MM.1S (cell line): ENCODE measurements around the gene LRRC23.
A peak's percentile ranks its signal among the peaks of the same experiment; 100 is the strongest.

Experiments
- DNase-seq: peaks from one replicate; pipeline ENCODE4 v3.0.0-alpha.2; 2015
- H2AFZ ChIP-seq: fragments of 300-600 bp; sonication (generic); 2 replicates; pipeline ENCODE4 v1.6.0; 2016; ENCODE audit warnings: antibody characterized with exemption, low read length
- H3F3A ChIP-seq: fragments of 300-600 bp; sonication (generic); 2 replicates; pipeline ENCODE4 v1.6.1; 2016; ENCODE audit warnings: mild to moderate bottlenecking, antibody characterized with exemption, low read length, moderate library complexity, mixed read lengths; ENCODE audit not compliant: insufficient read depth
- H3K27ac ChIP-seq: fragments of 300-600 bp; sonication (generic); 2 replicates; pipeline ENCODE4 v1.5.1; 2016; ENCODE audit warnings: mild to moderate bottlenecking, low read length
- H3K27me3 ChIP-seq: fragments of 300-600 bp; sonication (generic); replicated peaks from 2 replicates; pipeline ENCODE4 v1.6.0; 2016; ENCODE audit warnings: low read length; ENCODE audit not compliant: insufficient read depth
- H3K36me3 ChIP-seq: fragments of 300-600 bp; sonication (generic); replicated peaks from 2 replicates; pipeline ENCODE4 v1.6.1; 2016; ENCODE audit warnings: mild to moderate bottlenecking, low read length, mixed read lengths; ENCODE audit not compliant: insufficient read depth
- H3K4me1 ChIP-seq: fragments of 300-600 bp; sonication (generic); 2 replicates; pipeline ENCODE4 v1.6.1; 2016; ENCODE audit warnings: low read length, mixed read lengths
- H3K4me2 ChIP-seq: fragments of 300-600 bp; sonication (generic); 2 replicates; pipeline ENCODE4 v1.6.0; 2016; ENCODE audit warnings: low read depth, low read length
- H3K4me3 ChIP-seq: fragments of 300-600 bp; sonication (generic); 2 replicates; pipeline ENCODE4 v1.5.1; 2016; ENCODE audit warnings: low read length, mixed read lengths
- H3K79me2 ChIP-seq: fragments of 300-600 bp; sonication (generic); 2 replicates; pipeline ENCODE4 v1.6.1; 2016; ENCODE audit warnings: mixed run types, low read length, mixed read lengths
- H3K9ac ChIP-seq: fragments of 300-600 bp; sonication (generic); 2 replicates; pipeline ENCODE4 v1.6.1; 2016; ENCODE audit warnings: low read length, mixed read lengths
- H3K9me2 ChIP-seq: fragments of 300-600 bp; sonication (generic); replicated peaks from 2 replicates; pipeline ENCODE4 v1.6.1; 2016; ENCODE audit warnings: mild to moderate bottlenecking, low read length, mixed read lengths; ENCODE audit not compliant: insufficient read depth
- H3K9me3 ChIP-seq: fragments of 300-600 bp; sonication (generic); replicated peaks from 2 replicates; pipeline ENCODE4 v1.6.1; 2016; ENCODE audit warnings: mild to moderate bottlenecking, low read length, mixed read lengths; ENCODE audit not compliant: insufficient read depth
- H4K20me1 ChIP-seq: fragments of 300-600 bp; sonication (generic); 2 replicates; pipeline ENCODE4 v1.6.1; 2016; ENCODE audit warnings: mild to moderate bottlenecking, low read length, moderate library complexity, mixed read lengths; ENCODE audit not compliant: insufficient read depth
- EZH2 ChIP-seq: fragments of 300-600 bp; sonication (generic); optimal IDR thresholded peaks from 2 replicates; pipeline ENCODE3; 2017; ENCODE audit warnings: low read depth, mild to moderate bottlenecking, antibody characterized with exemption, low read length, mixed read lengths
- EZH2phosphoT487 ChIP-seq: fragments of 300-600 bp; sonication (generic); IDR thresholded peaks from 2 replicates; pipeline ENCODE4 v1.6.1; 2018; ENCODE audit warnings: antibody characterized with exemption, low read length
- TF ChIP-seq, protein P1 (sequence below): fragments of 300-600 bp; sonication (generic); IDR thresholded peaks from 2 replicates; pipeline ENCODE4 v1.5.1; 2016; ENCODE audit warnings: antibody characterized with exemption, low read length, mixed read lengths

The LRRC23 gene

DNA sequence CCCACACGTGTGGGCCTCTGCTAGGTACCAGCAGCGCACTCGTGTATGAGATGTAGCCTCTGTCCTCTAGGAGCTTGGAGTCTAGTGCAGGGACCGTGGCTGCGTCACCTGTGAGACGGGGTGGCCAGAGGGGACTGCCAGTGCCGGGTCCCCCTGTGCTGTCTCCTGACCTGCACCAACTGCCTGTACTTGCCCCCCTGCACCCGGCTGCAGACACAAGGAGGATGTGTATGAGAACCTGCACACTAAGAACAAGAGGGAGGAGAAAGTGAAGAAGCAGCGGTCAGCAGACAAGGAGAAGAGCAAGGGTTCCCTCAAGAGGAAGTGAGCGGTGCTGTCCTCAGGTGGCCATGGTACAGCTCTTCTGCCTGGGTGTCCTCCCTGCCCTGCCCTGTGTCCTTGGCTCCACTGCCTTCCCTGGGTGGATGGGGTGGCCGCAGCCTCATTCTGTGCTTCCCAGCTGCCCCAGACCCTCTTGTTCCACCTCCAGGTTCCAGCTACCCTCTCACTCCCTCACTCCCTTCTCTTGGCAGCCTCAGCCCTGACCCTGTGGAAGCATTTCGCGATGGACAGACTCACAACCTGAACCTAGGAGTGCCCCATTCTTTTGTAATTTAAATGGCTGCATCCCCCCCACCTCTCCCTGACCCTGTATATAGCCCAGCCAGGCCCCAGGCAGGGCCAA lies 56.1 kb downstream of the LRRC23 start:
- Histone ChIP-seq H3K9me3 (no peaks in the 10 kb centered on the region), H4K20me1 (no peaks in the 10 kb centered on the region), H3K79me2 (peaks cover 50% of the 10 kb centered on the region), H2AFZ (no peak overlapping the region), H3K27me3 (no peaks in the 10 kb centered on the region), H3K9ac (peak overlapping the region; percentile 78), H3F3A (peaks cover 58% of the 10 kb centered on the region), H3K4me1 (peaks cover 76% of the 10 kb centered on the region), H3K4me2 (peak overlapping the region; percentile 94), H3K36me3 (no peaks in the 10 kb centered on the region; the same call in 1 of the 2 replicates), H3K9me2 (no peaks in the 10 kb centered on the region), H3K27ac (peak overlapping the region; percentile 94), H3K4me3 (peak overlapping the region; percentile 56)
- DNase-seq: peak; percentile 78
- TF ChIP-seq, protein P1, sequence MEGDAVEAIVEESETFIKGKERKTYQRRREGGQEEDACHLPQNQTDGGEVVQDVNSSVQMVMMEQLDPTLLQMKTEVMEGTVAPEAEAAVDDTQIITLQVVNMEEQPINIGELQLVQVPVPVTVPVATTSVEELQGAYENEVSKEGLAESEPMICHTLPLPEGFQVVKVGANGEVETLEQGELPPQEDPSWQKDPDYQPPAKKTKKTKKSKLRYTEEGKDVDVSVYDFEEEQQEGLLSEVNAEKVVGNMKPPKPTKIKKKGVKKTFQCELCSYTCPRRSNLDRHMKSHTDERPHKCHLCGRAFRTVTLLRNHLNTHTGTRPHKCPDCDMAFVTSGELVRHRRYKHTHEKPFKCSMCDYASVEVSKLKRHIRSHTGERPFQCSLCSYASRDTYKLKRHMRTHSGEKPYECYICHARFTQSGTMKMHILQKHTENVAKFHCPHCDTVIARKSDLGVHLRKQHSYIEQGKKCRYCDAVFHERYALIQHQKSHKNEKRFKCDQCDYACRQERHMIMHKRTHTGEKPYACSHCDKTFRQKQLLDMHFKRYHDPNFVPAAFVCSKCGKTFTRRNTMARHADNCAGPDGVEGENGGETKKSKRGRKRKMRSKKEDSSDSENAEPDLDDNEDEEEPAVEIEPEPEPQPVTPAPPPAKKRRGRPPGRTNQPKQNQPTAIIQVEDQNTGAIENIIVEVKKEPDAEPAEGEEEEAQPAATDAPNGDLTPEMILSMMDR: peak; percentile 58
- TF ChIP-seq EZH2: no peak

DNA sequence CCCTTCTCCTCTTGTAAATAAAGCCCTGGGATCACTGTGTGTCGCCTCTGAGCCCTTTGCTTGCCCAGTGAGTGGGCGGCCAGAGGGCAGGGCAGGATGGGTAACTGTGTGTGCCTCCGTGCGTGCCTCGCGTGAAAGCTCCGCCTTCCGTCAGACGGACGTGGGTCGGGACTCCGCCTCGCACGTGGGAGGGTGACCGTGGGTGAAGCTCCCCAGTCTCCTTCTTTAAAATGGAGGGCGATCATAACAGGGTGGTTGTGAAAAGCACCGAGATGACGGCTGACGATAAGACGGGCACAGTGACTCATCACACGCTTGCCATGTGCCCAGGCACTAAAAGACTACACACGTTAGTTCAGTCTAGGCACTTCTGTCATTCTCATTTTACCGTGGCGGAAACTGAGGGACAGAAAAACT lies 56.7 kb downstream of the LRRC23 start:
- no peaks in the 10 kb centered on the region for H3K27me3 ChIP-seq
- H3K79me2 ChIP-seq: peaks cover 46% of the 10 kb centered on the region
- TF ChIP-seq EZH2: no peak
- no peak for TF ChIP-seq EZH2phosphoT487
- TF ChIP-seq, protein P1: no peak
- no peaks in the 10 kb centered on the region; the same call in 1 of the 2 replicates for H3K36me3 ChIP-seq
- peaks cover 63% of the 10 kb centered on the region for H3F3A ChIP-seq
- H3K9ac ChIP-seq: peak overlapping the region; percentile 78
- H4K20me1 ChIP-seq: no peaks in the 10 kb centered on the region
- peak; percentile 6 for DNase-seq
- peak overlapping the region; percentile 94; the same call in 1 of the 2 replicates for H3K4me2 ChIP-seq
- no peak overlapping the region for H2AFZ ChIP-seq
- peaks cover 71% of the 10 kb centered on the region for H3K4me1 ChIP-seq
- no peaks in the 10 kb centered on the region for H3K9me3 ChIP-seq
- H3K4me3 ChIP-seq: peak overlapping the region; percentile 56; the same call in 1 of the 2 replicates
- peak overlapping the region; percentile 94 for H3K27ac ChIP-seq
- H3K9me2 ChIP-seq: no peaks in the 10 kb centered on the region

DNA sequence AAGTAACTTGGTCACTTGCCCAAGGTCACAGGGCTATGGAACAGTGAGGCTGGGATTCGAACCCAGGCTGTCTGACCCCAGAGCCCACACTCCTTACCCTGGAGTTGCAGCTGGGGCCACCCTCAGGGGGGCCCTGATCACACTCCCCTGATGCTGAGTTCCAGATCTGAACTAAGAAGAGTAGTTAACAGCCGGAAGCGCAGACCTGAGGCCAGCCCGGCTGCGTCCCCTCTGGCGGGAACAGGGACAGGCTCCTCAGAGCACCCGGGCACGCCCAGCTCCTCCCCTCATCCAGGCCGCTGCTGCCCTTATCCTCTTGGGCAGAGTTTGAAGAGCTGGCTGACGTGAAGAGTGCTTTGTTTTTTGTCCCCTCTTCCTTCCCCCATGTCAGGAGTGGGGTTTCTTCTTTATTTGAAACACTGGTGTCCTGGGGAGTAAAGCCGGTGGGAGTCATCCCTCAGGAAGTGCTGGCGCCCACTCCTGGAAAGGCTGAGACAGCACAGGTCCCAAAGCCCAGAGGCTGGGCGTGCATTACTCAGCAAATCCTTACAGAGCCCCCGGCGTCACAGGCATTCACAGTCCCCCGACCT lies 57.2 kb downstream of the LRRC23 start:
- H2AFZ ChIP-seq: no peak overlapping the region
- H4K20me1 ChIP-seq: no peaks in the 10 kb centered on the region
- peak overlapping the region; percentile 94 for H3K27ac ChIP-seq
- no peak for TF ChIP-seq EZH2
- TF ChIP-seq, protein P1: peak; percentile 40
- TF ChIP-seq EZH2phosphoT487: no peak
- H3K4me1 ChIP-seq: peaks cover 66% of the 10 kb centered on the region
- no peaks in the 10 kb centered on the region for H3K27me3 ChIP-seq
- no peak overlapping the region for H3K4me3 ChIP-seq
- H3K79me2 ChIP-seq: peaks cover 44% of the 10 kb centered on the region
- no peaks in the 10 kb centered on the region for H3K9me2 ChIP-seq
- H3K36me3 ChIP-seq: no peaks in the 10 kb centered on the region; the same call in 1 of the 2 replicates
- H3K4me2 ChIP-seq: peak overlapping the region; percentile 94; the same call in 1 of the 2 replicates
- H3K9me3 ChIP-seq: no peaks in the 10 kb centered on the region
- peak; percentile 46 for DNase-seq
- H3K9ac ChIP-seq: peak overlapping the region; percentile 78
- H3F3A ChIP-seq: peaks cover 68% of the 10 kb centered on the region
